ENCODE results near the gene APBA2. TPM values are rescaled to one million over a fixed set of nuclear protein-coding genes. Genes with fewer than 3 reads are reported as not detected.

Gene APBA2
- polyA plus RNA-seq, 1 donor (not counting 4 experiments of a cell fraction or from before 2014, with no cell fraction given), result 5.5 TPM

DNA sequence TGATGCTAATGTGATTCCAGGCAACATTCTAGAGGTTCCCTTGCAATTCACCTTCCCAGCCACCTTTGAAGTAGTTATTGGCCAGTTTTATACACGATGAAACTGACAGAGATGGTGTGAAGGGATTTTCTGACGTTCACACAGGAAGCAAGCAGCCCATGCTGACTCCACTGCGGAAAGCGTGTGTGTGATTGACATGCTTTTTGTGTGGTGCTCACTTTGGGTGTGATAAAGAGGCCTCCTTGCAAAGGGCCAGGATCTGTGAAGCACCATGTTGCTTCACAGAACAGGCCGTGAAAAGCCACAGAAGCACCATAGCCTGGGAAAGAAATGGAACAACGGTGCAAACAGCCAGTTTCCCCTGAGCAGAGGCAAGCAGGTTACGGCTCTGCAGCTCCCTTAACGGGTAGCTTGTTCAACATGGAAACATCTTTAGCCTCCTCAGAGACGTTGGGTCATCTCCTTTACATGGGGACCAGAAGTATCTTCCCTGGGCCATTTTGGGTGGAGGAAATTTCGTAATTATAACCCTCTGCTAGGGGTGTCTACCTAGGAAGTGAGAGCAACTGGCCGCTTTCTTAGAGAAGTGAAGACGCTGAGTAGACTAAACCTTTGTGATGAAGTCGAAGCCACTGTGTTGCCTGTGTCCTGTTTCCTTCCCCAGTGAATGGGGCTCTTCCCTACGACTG, 108.5 kb downstream of the APBA2 start:
- no peaks in the 10 kb centered on the region for H3K36me3 ChIP-seq (ENCODE audit: control insufficient read depth in 2 of 2, extremely low read depth in 1 of 2, insufficient read depth in 2 of 2, low read length in 2 of 2)
- no peak overlapping the region for H3K4me2 ChIP-seq (ENCODE audit: control insufficient read depth, extremely low read depth, insufficient read depth, low read depth, low read length)
- H3K9me3 ChIP-seq (ENCODE audit: control insufficient read depth, low read depth, low read length), result peaks cover 2% of the 10 kb centered on the region
- no peak for FAIRE-seq
- no peaks in the 10 kb centered on the region for H3K4me1 ChIP-seq (ENCODE audit: control insufficient read depth, extremely low read depth, insufficient read depth, low read length)
- H3K27me3 ChIP-seq (ENCODE audit: control insufficient read depth, extremely low read depth, insufficient read depth, low read length), result no peaks in the 10 kb centered on the region
- no peak overlapping the region for H3K9ac ChIP-seq (ENCODE audit: control insufficient read depth, extremely low read depth, insufficient read depth, low read length)
- no peaks in the 10 kb centered on the region for H4K20me1 ChIP-seq (ENCODE audit: control insufficient read depth, extremely low read depth, insufficient read depth, low read length)
- TF ChIP-seq EZH2 (IDR thresholded peaks at IDR 0.05; ENCODE audit: low read length), result no peak
- TF ChIP-seq CTCF (optimal IDR thresholded peaks at IDR 0.05 in 1 of 3, IDR thresholded peaks at IDR 0.05 in 1 of 3, conservative IDR thresholded peaks at IDR 0.05 in 1 of 3; ENCODE audit: extremely low read depth in 1 of 3, insufficient read depth in 2 of 3, low read length in 3 of 3), result no peak
- no peak overlapping the region for H2AFZ ChIP-seq (ENCODE audit: control insufficient read depth, low read length)
- H3K9me1 ChIP-seq (ENCODE audit: control insufficient read depth, extremely low read depth, insufficient read depth, low read length), result no peaks in the 10 kb centered on the region
- H3K79me2 ChIP-seq (ENCODE audit: control insufficient read depth, insufficient read depth, low read length), result no peaks in the 10 kb centered on the region
- no peak overlapping the region for H3K27ac ChIP-seq (ENCODE audit: control insufficient read depth, insufficient read depth, low read length)
- dilution Hi-C loops (cut with MboI; ENCODE audit: extremely low pct_ligation_motif_present, low sequenced_read_pairs), result no loop called here
- no peak overlapping the region for H3K4me3 ChIP-seq (ENCODE audit: control insufficient read depth in 2 of 3, extremely low read depth in 1 of 3, insufficient read depth in 2 of 3, low read depth in 1 of 3, low read length in 3 of 3)
- DNase-seq (ENCODE audit: low read depth, low spot score), result no peak

DNA sequence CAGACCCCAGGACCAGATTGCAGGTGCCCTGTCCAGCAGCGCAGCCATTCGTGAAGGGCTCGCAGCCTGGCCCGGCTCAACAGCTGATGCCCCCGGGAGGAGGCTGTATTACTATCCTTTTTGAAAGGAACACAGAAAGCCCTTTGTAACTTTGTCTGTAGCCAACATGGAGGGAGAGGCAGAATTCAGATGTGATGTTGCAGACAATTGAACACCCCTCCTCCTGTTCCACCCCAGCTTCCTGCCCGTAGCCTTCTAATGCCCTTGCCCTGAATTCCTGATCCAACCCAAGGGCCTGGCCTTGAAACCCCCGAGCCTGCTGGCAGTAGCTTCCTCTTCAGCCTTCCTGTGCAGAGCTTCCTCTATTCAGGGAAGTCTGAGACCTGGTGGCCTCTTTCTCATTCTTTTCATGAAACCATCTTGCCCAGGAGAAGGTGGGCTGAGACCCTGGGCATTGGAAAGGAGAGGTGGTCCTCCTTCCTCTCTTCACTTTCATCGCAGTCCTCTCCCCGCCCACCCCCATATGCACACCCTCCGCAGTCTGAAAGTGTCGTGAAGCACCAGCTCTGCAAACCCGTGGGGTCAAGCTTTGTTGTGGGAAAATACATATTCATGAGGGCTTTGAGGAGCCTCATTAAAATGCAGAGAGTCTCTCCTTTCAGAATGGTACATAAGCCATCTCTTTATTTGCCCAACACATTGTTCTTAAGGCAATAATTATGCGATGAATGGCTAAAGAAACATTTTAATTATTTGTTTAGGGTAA, 109.2 kb downstream of the APBA2 start:
- FAIRE-seq (no peak), DNase-seq (ENCODE audit: low read depth, low spot score) (no peak)
- Histone ChIP-seq H3K27me3 (ENCODE audit: control insufficient read depth, extremely low read depth, insufficient read depth, low read length) (no peaks in the 10 kb centered on the region), H3K27ac (ENCODE audit: control insufficient read depth, insufficient read depth, low read length) (no peak overlapping the region), H3K36me3 (ENCODE audit: control insufficient read depth in 2 of 2, extremely low read depth in 1 of 2, insufficient read depth in 2 of 2, low read length in 2 of 2) (no peaks in the 10 kb centered on the region), H3K9me1 (ENCODE audit: control insufficient read depth, extremely low read depth, insufficient read depth, low read length) (no peaks in the 10 kb centered on the region), H3K4me1 (ENCODE audit: control insufficient read depth, extremely low read depth, insufficient read depth, low read length) (no peaks in the 10 kb centered on the region), H3K4me2 (ENCODE audit: control insufficient read depth, extremely low read depth, insufficient read depth, low read depth, low read length) (no peak overlapping the region), H4K20me1 (ENCODE audit: control insufficient read depth, extremely low read depth, insufficient read depth, low read length) (no peaks in the 10 kb centered on the region), H3K4me3 (ENCODE audit: control insufficient read depth in 2 of 3, extremely low read depth in 1 of 3, insufficient read depth in 2 of 3, low read depth in 1 of 3, low read length in 3 of 3) (no peak overlapping the region), H2AFZ (ENCODE audit: control insufficient read depth, low read length) (no peak overlapping the region), H3K9me3 (ENCODE audit: control insufficient read depth, low read depth, low read length) (peaks cover 2% of the 10 kb centered on the region), H3K9ac (ENCODE audit: control insufficient read depth, extremely low read depth, insufficient read depth, low read length) (no peak overlapping the region), H3K79me2 (ENCODE audit: control insufficient read depth, insufficient read depth, low read length) (no peaks in the 10 kb centered on the region)
- TF ChIP-seq CTCF (optimal IDR thresholded peaks at IDR 0.05 in 1 of 3, IDR thresholded peaks at IDR 0.05 in 1 of 3, conservative IDR thresholded peaks at IDR 0.05 in 1 of 3; ENCODE audit: extremely low read depth in 1 of 3, insufficient read depth in 2 of 3, low read length in 3 of 3), result no peak
- no peak for TF ChIP-seq EZH2 (IDR thresholded peaks at IDR 0.05; ENCODE audit: low read length)
- dilution Hi-C loops (cut with MboI; ENCODE audit: extremely low pct_ligation_motif_present, low sequenced_read_pairs), result no loop called here
